ENCODE measurements around the gene IGF2BP3. TPM values are rescaled to one million over a fixed set of nuclear protein-coding genes. Genes with fewer than 3 reads are reported as not detected.

IGF2BP3 gene
- total RNA-seq, 1 donor from 2014 or later = 12.4 TPM

DNA sequence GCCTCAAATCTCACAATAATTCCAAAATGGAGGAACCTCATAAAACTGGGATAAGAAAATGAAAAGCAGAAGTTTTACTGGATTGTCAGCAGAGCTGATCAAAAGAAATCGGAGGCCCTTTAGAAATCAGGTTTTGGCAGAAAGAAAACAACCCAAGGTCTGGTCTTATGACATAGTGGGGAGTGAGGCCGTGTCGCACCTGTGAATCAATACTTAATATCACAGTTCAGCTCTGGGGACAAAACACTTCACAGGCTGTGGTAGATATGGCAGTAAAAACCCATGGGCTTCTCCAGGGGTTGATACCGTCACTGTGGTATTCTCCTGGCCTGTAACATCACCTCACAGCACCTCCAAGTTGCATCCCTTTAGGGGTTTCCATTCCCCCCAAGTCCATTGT, 177.7 kb downstream of the IGF2BP3 start:
- no peak for TF ChIP-seq CTCF (IDR thresholded peaks at IDR 0.05; ENCODE audit: insufficient read depth, low read length, severe bottlenecking)
- FAIRE-seq = no peak
- no peak for DNase-seq (ENCODE audit: low read depth)
- Histone ChIP-seq H3K27me3 (ENCODE audit: control insufficient read depth, insufficient read depth, low read length) (no peaks in the 10 kb centered on the region), H3K4me3 (ENCODE audit: low read depth, low read length) (no peak overlapping the region), H3K36me3 (ENCODE audit: control insufficient read depth, insufficient read depth, low read length) (no peaks in the 10 kb centered on the region)

DNA sequence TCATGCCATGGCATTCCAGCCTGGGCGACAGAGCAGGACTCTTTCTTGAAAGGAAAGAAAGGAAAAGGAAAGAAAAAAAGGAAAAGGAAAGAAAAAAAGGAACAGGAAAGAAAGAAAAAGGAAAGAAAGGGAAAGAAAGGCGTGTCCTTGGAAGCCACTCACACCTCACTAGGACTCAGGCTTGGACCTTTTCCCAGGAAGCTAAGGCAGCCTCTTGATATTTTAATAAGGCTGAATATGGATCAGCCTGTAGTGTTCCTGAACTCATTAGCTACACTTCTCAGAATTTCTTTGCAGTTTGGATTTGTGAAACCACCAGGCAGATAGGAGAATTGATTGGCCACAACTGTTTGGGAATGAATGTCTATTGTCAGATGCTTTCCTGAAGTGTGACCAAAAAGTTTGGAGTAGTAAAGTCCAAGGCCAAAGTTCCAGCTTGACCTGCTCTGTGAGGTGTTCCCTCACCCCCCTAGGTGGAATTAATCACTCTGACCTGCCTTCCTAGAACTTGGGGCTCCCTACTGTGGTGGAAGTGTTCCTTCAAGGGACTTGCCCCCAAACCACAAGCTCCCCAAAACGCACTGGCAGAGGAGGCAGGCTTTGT, 178.2 kb downstream of the IGF2BP3 start:
- TF ChIP-seq CTCF (IDR thresholded peaks at IDR 0.05; ENCODE audit: insufficient read depth, low read length, severe bottlenecking) = no peak

GRCh38 chr7:23290993-23291392, 179.3 kb downstream of the IGF2BP3 start:
- H3K4me3 ChIP-seq (ENCODE audit: low read depth, low read length) = no peak overlapping the region
- DNase-seq (ENCODE audit: low read depth) = no peak
- H3K36me3 ChIP-seq (ENCODE audit: control insufficient read depth, insufficient read depth, low read length) = no peaks in the 10 kb centered on the region
- H3K27me3 ChIP-seq (ENCODE audit: control insufficient read depth, insufficient read depth, low read length) = no peaks in the 10 kb centered on the region
- FAIRE-seq = no peak
- no peak for TF ChIP-seq CTCF (IDR thresholded peaks at IDR 0.05; ENCODE audit: insufficient read depth, low read length, severe bottlenecking)

More for the DNA sequence above, 178.2 kb downstream of the IGF2BP3 start:
- H3K36me3 ChIP-seq (ENCODE audit: control insufficient read depth, insufficient read depth, low read length) = no peaks in the 10 kb centered on the region
- no peak for FAIRE-seq
- no peaks in the 10 kb centered on the region for H3K27me3 ChIP-seq (ENCODE audit: control insufficient read depth, insufficient read depth, low read length)
- DNase-seq (ENCODE audit: low read depth) = no peak
- H3K4me3 ChIP-seq (ENCODE audit: low read depth, low read length) = no peak overlapping the region

DNA sequence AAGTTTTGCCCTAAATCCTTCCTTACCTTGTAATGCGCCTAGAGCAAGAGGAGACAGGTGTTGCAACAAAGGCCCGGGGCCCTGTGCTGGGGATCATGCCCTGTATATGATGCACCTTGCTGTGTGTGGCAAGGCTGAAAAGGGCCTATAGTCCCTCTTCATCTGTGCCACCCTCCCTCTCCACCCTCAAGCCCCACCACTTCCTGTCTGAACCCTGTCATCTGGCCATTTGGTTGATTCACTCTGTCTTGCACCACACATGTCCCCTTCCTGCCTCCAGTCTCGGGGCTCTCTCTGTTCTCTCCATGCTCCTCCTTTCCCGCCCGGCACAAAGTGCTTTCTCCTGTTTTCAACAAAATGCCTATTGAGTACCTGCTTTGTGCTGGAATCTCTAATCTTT, 182.7 kb downstream of the IGF2BP3 start:
- Histone ChIP-seq H3K36me3 (ENCODE audit: control insufficient read depth, insufficient read depth, low read length) (no peaks in the 10 kb centered on the region), H3K27me3 (ENCODE audit: control insufficient read depth, insufficient read depth, low read length) (no peaks in the 10 kb centered on the region), H3K4me3 (ENCODE audit: low read depth, low read length) (no peak overlapping the region)
- no peak for FAIRE-seq
- no peak for TF ChIP-seq CTCF (IDR thresholded peaks at IDR 0.05; ENCODE audit: insufficient read depth, low read length, severe bottlenecking)
- no peak for DNase-seq (ENCODE audit: low read depth)

DNA sequence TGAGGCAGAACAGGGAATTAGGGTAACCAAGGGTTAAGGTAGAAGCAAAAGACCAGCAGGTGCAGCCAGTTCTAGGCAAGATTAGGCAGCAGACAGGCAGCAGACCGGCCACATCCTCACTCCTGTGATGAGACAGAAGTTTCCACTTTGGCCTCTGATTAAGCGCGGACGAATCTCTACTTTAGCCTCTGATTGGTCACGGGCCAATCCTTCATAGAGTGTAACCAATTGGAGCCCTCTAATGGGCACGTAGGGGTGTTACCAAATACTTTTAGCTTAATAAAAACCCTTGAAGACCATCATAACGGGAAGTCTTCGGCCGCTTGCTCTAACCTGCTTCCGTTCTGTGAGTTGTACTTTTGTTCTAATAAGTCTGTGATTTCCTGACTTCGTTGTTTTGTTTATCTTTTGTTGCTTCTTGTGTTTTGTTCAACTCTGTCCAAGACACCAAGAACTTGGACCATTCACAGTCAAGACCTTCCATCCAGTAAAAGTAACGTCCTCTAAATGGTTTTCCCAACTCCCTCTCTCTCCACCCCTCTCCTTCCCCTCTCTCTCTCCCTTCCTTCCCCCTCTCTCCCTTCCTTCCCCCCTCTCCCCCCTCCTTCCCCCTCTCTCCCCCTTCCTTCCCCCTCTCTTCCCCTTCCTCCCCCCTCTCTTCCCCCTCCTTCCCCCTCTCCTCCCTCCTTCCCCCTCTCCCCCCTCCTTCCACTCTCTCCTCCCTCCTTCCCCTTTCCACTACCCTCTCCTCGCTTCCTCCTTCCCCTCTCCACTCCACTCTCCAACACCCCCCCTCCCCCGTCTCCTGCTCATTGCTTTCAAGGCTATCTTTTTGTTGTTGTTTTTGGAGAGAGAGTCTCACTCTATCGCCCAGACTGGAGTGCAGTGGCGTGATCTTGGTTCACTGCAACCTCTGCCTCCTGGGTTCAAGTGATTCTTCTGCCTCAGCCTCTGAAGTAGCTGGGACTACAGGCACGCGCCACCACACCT, 184.3 kb downstream of the IGF2BP3 start:
- no peak overlapping the region for H3K4me3 ChIP-seq (ENCODE audit: low read depth, low read length)
- no peaks in the 10 kb centered on the region for H3K36me3 ChIP-seq (ENCODE audit: control insufficient read depth, insufficient read depth, low read length)
- FAIRE-seq (no peak), DNase-seq (ENCODE audit: low read depth) (no peak)
- H3K27me3 ChIP-seq (ENCODE audit: control insufficient read depth, insufficient read depth, low read length) = no peaks in the 10 kb centered on the region
- no peak for TF ChIP-seq CTCF (IDR thresholded peaks at IDR 0.05; ENCODE audit: insufficient read depth, low read length, severe bottlenecking)

All from bronchial epithelial cell (primary cell).